HG03159 (cell line): ENCODE measurements around the gene SHC2.
"Not testable (repeated sequence)": the region's sequence is repeated elsewhere in the genome, so short reads cannot be mapped to it uniquely, and the experiment has no call there.

Source experiments
- ATAC-seq: cut with Tn5 transposase; IDR thresholded peaks from one replicate; pipeline ENCODE4 v1.9.1; 2021; ENCODE audit warnings: mild to moderate bottlenecking, moderate library complexity; ENCODE audit not compliant: unreplicated experiment

SHC2 gene

GRCh38 chr19:450912-451481 is 9.8 kb downstream of the SHC2 start:
- ATAC-seq = not testable (repeated sequence)

GRCh38 chr19:449916-450315 is 10.9 kb downstream of the SHC2 start:
- no peak for ATAC-seq

- ATAC-seq = no peak
Observed at GRCh38 chr19:447816-448560, 12.8 kb downstream of the SHC2 start.

- ATAC-seq = no peak
Observed at GRCh38 chr19:447064-447426, 13.8 kb downstream of the SHC2 start.

- ATAC-seq = no peak
Observed at GRCh38 chr19:444677-445210, 16.1 kb downstream of the SHC2 start.

- no peak for ATAC-seq
Observed at GRCh38 chr19:443005-443404, 17.8 kb downstream of the SHC2 start.

GRCh38 chr19:442085-442484 is 18.7 kb downstream of the SHC2 start:
- ATAC-seq = no peak

- no peak for ATAC-seq
Observed at GRCh38 chr19:441213-441836, 19.5 kb downstream of the SHC2 start.

GRCh38 chr19:440391-441212 is 20.2 kb downstream of the SHC2 start:
- ATAC-seq = no peak

- ATAC-seq = no peak
Observed at GRCh38 chr19:439167-439900, 21.5 kb downstream of the SHC2 start.

GRCh38 chr19:438416-438958 is 22.3 kb downstream of the SHC2 start:
- ATAC-seq = no peak

GRCh38 chr19:437041-437440 is 23.8 kb downstream of the SHC2 start:
- no peak for ATAC-seq

- ATAC-seq = no peak
Observed at GRCh38 chr19:436413-436950, 24.4 kb downstream of the SHC2 start.

- ATAC-seq = no peak
Observed at GRCh38 chr19:435707-436412, 25.0 kb downstream of the SHC2 start.

- ATAC-seq = no peak
Observed at GRCh38 chr19:435056-435706, 25.7 kb downstream of the SHC2 start.

- ATAC-seq = no peak
Observed at GRCh38 chr19:434152-434960, 26.5 kb downstream of the SHC2 start.

GRCh38 chr19:430701-431100 is 30.1 kb downstream of the SHC2 start:
- ATAC-seq = no peak

GRCh38 chr19:428149-428548 is 32.7 kb downstream of the SHC2 start:
- no peak for ATAC-seq
